ENCODE results near the gene COL18A1. TPM values are rescaled to one million over a fixed set of nuclear protein-coding genes. Genes with fewer than 3 reads are reported as not detected.

COL18A1 gene
- total and polyA plus RNA-seq, 9 of the 15 experiments (the other 6 are each of a cell fraction or from before 2014, with no cell fraction given) = 0.14 to 16.4 (median 2.0) TPM

DNA sequence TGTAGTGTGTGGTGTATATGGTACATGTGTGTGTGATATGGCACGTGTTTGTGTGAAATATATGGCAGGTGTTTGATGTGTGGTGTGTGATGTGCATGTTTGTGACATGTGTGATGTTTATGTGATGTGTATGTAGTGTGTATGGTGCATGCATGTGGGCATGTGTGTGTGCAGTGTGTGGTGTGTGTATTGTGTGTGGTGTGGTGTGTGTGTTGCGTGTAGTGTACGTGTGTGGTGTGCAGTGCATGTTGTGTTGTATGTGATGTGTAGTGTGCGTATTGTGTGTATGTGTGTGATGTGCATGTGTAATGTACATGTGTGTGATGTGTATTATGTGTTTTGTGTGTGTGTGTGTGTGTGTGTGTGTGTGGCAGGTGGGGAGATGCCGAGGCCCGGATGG is 71.6 kb downstream of the COL18A1 start:
- Histone ChIP-seq H3K27ac (ENCODE audit: extremely low read depth, low read depth, low read length) (no peak overlapping the region), H3K4me2 (ENCODE audit: insufficient read depth, low read length) (no peak overlapping the region), H3K9me3 (replicated peaks; ENCODE audit: control insufficient read depth, insufficient read depth, low read depth, low read length) (no peaks in the 10 kb centered on the region; the same call in none of the 2 replicates), H3K9me1 (ENCODE audit: control insufficient read depth, insufficient read depth, low read length) (no peaks in the 10 kb centered on the region), H3K27me3 (ENCODE audit: control insufficient read depth in 2 of 2, insufficient read depth in 2 of 2, low read length in 2 of 2) (no peaks in the 10 kb centered on the region; a peak in 1 of 5 replicates), H3K9ac (ENCODE audit: insufficient read depth in 1 of 2, low read depth in 2 of 2, low read length in 2 of 2) (no peak overlapping the region), H2AFZ (ENCODE audit: low read depth, low read length) (no peak overlapping the region), H3K79me2 (ENCODE audit: control insufficient read depth, insufficient read depth, low read length) (no peaks in the 10 kb centered on the region), H4K20me1 (replicated peaks; ENCODE audit: control insufficient read depth, insufficient read depth, low read length) (no peaks in the 10 kb centered on the region; the same call in 1 of the 2 replicates), H3K36me3 (ENCODE audit: control insufficient read depth, insufficient read depth, low read length) (peaks cover 10% of the 10 kb centered on the region; the same call in 2 of the 3 replicates), H3K4me1 (replicated peaks in 1 of 2; ENCODE audit: control insufficient read depth in 2 of 2, insufficient read depth in 2 of 2, low read length in 2 of 2) (peaks cover 10 to 86% of the 10 kb centered on the region in 2 experiments; a peak in 4 of 5 replicates), H3K4me3 (no peak overlapping the region)
- in situ Hi-C loops (cut with MboI) = no loop called here
- FAIRE-seq (peak; percentile 86), ATAC-seq (no peak), DNase-seq (ENCODE audit: extremely low read depth in 1 of 4, low spot score in 3 of 4) (no peak)
- BruUV-seq (replicated peaks) = no TSS peak
- intact Hi-C loops (cut with micrococcal nuclease) = loop anchor here (5.0 kb wide), 1 partner anchor 121 kb away; no protein-coding TSS in a partner anchor
- 67% methylated on average over 6 of the region's 6 CpGs for WGBS (ENCODE audit: insufficient coverage, low coverage, missing lambda C conversion rate)
- CTCF ChIA-PET (ENCODE audit: low intra/inter-chr PET ratio) = no interaction called here
- POLR2A ChIA-PET = no interaction called here
- TF ChIP-seq NKRF (IDR thresholded peaks at IDR 0.05; ENCODE audit: borderline replicate concordance) (peak; percentile 37; the same call in 1 of the 2 replicates), ARHGAP35 (IDR thresholded peaks at IDR 0.05; ENCODE audit: partially characterized antibody) (peak; percentile 60), MLLT1 (IDR thresholded peaks at IDR 0.05) (peak in 1 of 2 experiments; percentile 65; a peak in 1 of 4 replicates), TAF7 (tag; IDR thresholded peaks at IDR 0.05) (no peak), HDGF (IDR thresholded peaks at IDR 0.05) (0 out of 2 replicates have a peak, but pooled peaks have one; percentile 35), ZNF311 (CRISPR knock-in tag; IDR thresholded peaks at IDR 0.05) (no peak), HLTF (IDR thresholded peaks at IDR 0.05) (0 out of 2 replicates have a peak, but pooled peaks have one; percentile 26), RBM25 (IDR thresholded peaks at IDR 0.05; ENCODE audit: low read depth, low read length, severe bottlenecking) (no peak), PHF20 (IDR thresholded peaks at IDR 0.05; ENCODE audit: partially characterized antibody) (peak; percentile 73), MEF2A (IDR thresholded peaks at IDR 0.05; ENCODE audit: control insufficient read depth, low read depth, low read length) (no peak), FUS (optimal IDR thresholded peaks at IDR 0.05; ENCODE audit: low read depth, low read length) (no peak), PREB (CRISPR knock-in tag; IDR thresholded peaks at IDR 0.05) (no peak), HDAC1 (IDR thresholded peaks at IDR 0.05) (peak in 1 of 2 experiments; percentile 36; a peak in 1 of 4 replicates), MYBL2 (IDR thresholded peaks at IDR 0.05; ENCODE audit: low read depth) (no peak; the same call in 1 of the 2 replicates), MYBL2 (CRISPR knock-in tag; IDR thresholded peaks at IDR 0.05; ENCODE audit: borderline replicate concordance) (0 out of 2 replicates have a peak, but pooled peaks have one; percentile 57), CREBBP (IDR thresholded peaks at IDR 0.05; ENCODE audit: low read depth, low read length) (no peak)
- TF ChIP-seq, protein P1, sequence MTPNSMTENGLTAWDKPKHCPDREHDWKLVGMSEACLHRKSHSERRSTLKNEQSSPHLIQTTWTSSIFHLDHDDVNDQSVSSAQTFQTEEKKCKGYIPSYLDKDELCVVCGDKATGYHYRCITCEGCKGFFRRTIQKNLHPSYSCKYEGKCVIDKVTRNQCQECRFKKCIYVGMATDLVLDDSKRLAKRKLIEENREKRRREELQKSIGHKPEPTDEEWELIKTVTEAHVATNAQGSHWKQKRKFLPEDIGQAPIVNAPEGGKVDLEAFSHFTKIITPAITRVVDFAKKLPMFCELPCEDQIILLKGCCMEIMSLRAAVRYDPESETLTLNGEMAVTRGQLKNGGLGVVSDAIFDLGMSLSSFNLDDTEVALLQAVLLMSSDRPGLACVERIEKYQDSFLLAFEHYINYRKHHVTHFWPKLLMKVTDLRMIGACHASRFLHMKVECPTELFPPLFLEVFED (CRISPR knock-in tag; conservative IDR thresholded peaks at IDR 0.05) = no peak
